Measurements from ENCODE around the gene FANCI. TPM values are rescaled to one million over a fixed set of nuclear protein-coding genes. Genes with fewer than 3 reads are reported as not detected.

FANCI gene
- total RNA-seq, 1 donor from 2014 or later = 133 TPM

GRCh38 chr15:89198196-89198595 lies 45.6 kb upstream of the FANCI start:
- H3K9me3 Mint-ChIP-seq = no peaks in the 10 kb centered on the region
- Histone ChIP-seq H3K9me3 (ENCODE audit: low read depth) (no peaks in the 10 kb centered on the region), H3K4me1 (peaks cover 44% of the 10 kb centered on the region), H4K20me1 (ENCODE audit: low read depth) (peaks cover 4% of the 10 kb centered on the region), H2AFZ (replicated peaks) (no peak overlapping the region), H3K27me3 (no peaks in the 10 kb centered on the region), H3K4me2 (peak overlapping the region; percentile 70), H3K9ac (no peak overlapping the region), H3F3A (ENCODE audit: low read depth) (peaks cover 34% of the 10 kb centered on the region), H3K4me3 (peak overlapping the region; percentile 18), H3K79me2 (ENCODE audit: low read depth) (no peaks in the 10 kb centered on the region), H3K36me3 (no peaks in the 10 kb centered on the region), H3K27ac (peak overlapping the region; percentile 82)
- H3K27ac Mint-ChIP-seq = peak overlapping the region; percentile 95
- H3K4me3 Mint-ChIP-seq = peak overlapping the region; percentile 58
- no peak for TF ChIP-seq CTCF (IDR thresholded peaks at IDR 0.05)
- TF ChIP-seq EZH2 (IDR thresholded peaks at IDR 0.05) = no peak
- no peak for TF ChIP-seq EZH2phosphoT487 (IDR thresholded peaks at IDR 0.05)
- peaks cover 4% of the 10 kb centered on the region for H3K27me3 Mint-ChIP-seq (ENCODE audit: insufficient read depth, low read depth)
- no peak for DNase-seq (ENCODE audit: low spot score)
- H3K36me3 Mint-ChIP-seq = peaks cover 10% of the 10 kb centered on the region
- peaks cover 48% of the 10 kb centered on the region for H3K4me1 Mint-ChIP-seq

DNA sequence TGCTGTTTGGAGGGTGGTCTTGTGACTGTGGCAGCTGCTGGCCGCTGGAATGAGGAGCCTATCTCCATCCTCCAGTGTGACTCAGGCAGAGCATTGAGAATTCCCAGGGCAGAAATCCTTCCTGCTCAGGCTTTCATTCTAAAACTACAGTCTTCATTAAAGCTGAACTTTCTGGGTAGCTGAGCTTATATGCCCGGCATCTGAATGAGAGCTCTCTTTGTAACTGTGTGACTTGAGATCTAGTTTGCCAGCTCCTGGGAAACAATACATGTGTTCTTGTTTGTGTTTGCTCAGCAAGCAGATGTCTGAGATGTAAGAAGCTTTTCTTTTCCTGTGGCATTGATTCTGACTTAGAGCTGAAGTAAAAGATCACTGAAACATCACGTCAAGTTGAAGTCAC lies 44.8 kb upstream of the FANCI start:
- Histone ChIP-seq H3K27me3 (no peaks in the 10 kb centered on the region), H3K4me1 (peaks cover 44% of the 10 kb centered on the region), H4K20me1 (ENCODE audit: low read depth) (peaks cover 4% of the 10 kb centered on the region), H3F3A (ENCODE audit: low read depth) (peaks cover 34% of the 10 kb centered on the region), H3K9me3 (ENCODE audit: low read depth) (no peaks in the 10 kb centered on the region), H3K4me2 (peak overlapping the region; percentile 70), H3K79me2 (ENCODE audit: low read depth) (no peaks in the 10 kb centered on the region), H2AFZ (replicated peaks) (no peak overlapping the region), H3K9ac (no peak overlapping the region), H3K4me3 (no peak overlapping the region), H3K36me3 (no peaks in the 10 kb centered on the region), H3K27ac (peak overlapping the region; percentile 82)
- DNase-seq (ENCODE audit: low spot score) = peak; percentile 50
- Mint-ChIP-seq H3K9me3 (no peaks in the 10 kb centered on the region), H3K36me3 (peaks cover 6% of the 10 kb centered on the region), H3K27ac (peak overlapping the region; percentile 95), H3K4me1 (peaks cover 48% of the 10 kb centered on the region), H3K27me3 (ENCODE audit: insufficient read depth, low read depth) (peaks cover 5% of the 10 kb centered on the region), H3K4me3 (peak overlapping the region; percentile 27)
- no peak for TF ChIP-seq EZH2 (IDR thresholded peaks at IDR 0.05)
- no peak for TF ChIP-seq EZH2phosphoT487 (IDR thresholded peaks at IDR 0.05)
- TF ChIP-seq CTCF (IDR thresholded peaks at IDR 0.05) = no peak

- H3K4me1 Mint-ChIP-seq = peaks cover 48% of the 10 kb centered on the region
- H3K27me3 Mint-ChIP-seq (ENCODE audit: insufficient read depth, low read depth) = peaks cover 7% of the 10 kb centered on the region
- Histone ChIP-seq H3K4me1 (peaks cover 44% of the 10 kb centered on the region), H3K9ac (no peak overlapping the region), H4K20me1 (ENCODE audit: low read depth) (peaks cover 4% of the 10 kb centered on the region), H3K4me3 (no peak overlapping the region), H3K27ac (peak overlapping the region; percentile 82), H3K79me2 (ENCODE audit: low read depth) (no peaks in the 10 kb centered on the region), H3K36me3 (no peaks in the 10 kb centered on the region), H3K27me3 (no peaks in the 10 kb centered on the region), H3K4me2 (peak overlapping the region; percentile 70), H3K9me3 (ENCODE audit: low read depth) (no peaks in the 10 kb centered on the region), H3F3A (ENCODE audit: low read depth) (peaks cover 34% of the 10 kb centered on the region), H2AFZ (replicated peaks) (no peak overlapping the region)
- no peaks in the 10 kb centered on the region for H3K9me3 Mint-ChIP-seq
- no peak overlapping the region for H3K4me3 Mint-ChIP-seq
- peak; percentile 70 for DNase-seq (ENCODE audit: low spot score)
- peak overlapping the region; percentile 91 for H3K27ac Mint-ChIP-seq
- peaks cover 6% of the 10 kb centered on the region for H3K36me3 Mint-ChIP-seq
- TF ChIP-seq EZH2 (IDR thresholded peaks at IDR 0.05) (no peak), CTCF (IDR thresholded peaks at IDR 0.05) (no peak), EZH2phosphoT487 (IDR thresholded peaks at IDR 0.05) (no peak)
Observed at GRCh38 chr15:89199746-89200145, 44.0 kb upstream of the FANCI start.

Measured in neural progenitor cell (in vitro differentiated cells).